GM12875 (cell line): ENCODE data around the gene BCL2L1.
"Not testable (repeated sequence)": the region's sequence is repeated elsewhere in the genome, so short reads cannot be mapped to it uniquely, and the experiment has no call there.

ENCODE experiments used
- H3K4me3 ChIP-seq: one replicate; pipeline ENCODE4 v1.5.1; 2011; ENCODE audit warnings: low read depth, low read length, control low read depth
- TF ChIP-seq, protein P1 (sequence below): IDR thresholded peaks from 2 replicates; pipeline ENCODE4 v1.5.1; 2011; ENCODE audit warnings: low read depth, mild to moderate bottlenecking, control low read depth, inconsistent platforms, low read length, moderate library complexity, borderline replicate concordance; ENCODE audit not compliant: insufficient read depth

BCL2L1 gene

DNA sequence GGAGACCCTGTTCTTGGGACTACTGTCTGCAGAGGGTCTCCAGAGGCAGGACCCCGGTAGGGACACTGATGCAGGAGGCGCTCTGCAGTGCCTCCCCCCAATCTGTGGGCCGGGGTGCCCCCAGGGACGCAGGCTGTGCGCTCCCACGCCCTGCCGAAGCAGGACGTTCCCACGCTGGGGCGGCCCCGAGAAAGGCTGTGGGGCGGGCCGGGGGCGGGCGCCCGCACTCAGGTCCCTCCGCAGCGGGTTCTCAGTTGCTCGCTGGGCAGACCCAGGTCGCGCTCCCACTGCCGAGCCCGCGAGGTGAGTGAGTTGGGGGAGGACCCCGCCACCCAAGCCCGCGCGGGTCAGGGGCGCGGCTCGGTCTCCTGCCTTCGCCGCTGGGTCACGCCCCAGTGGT, 85.0 kb downstream of the BCL2L1 start, which contains the start of gene COX4I2:
Gene COX4I2, plus strand, starts transcription at position 253 of the 400 bp plus-strand sequence. CDS start 1,106 bp downstream, outside the sequence.
- no peak within 1 kb of the TSS for H3K4me3 ChIP-seq
- TF ChIP-seq, protein P1, sequence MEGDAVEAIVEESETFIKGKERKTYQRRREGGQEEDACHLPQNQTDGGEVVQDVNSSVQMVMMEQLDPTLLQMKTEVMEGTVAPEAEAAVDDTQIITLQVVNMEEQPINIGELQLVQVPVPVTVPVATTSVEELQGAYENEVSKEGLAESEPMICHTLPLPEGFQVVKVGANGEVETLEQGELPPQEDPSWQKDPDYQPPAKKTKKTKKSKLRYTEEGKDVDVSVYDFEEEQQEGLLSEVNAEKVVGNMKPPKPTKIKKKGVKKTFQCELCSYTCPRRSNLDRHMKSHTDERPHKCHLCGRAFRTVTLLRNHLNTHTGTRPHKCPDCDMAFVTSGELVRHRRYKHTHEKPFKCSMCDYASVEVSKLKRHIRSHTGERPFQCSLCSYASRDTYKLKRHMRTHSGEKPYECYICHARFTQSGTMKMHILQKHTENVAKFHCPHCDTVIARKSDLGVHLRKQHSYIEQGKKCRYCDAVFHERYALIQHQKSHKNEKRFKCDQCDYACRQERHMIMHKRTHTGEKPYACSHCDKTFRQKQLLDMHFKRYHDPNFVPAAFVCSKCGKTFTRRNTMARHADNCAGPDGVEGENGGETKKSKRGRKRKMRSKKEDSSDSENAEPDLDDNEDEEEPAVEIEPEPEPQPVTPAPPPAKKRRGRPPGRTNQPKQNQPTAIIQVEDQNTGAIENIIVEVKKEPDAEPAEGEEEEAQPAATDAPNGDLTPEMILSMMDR = no peak

DNA sequence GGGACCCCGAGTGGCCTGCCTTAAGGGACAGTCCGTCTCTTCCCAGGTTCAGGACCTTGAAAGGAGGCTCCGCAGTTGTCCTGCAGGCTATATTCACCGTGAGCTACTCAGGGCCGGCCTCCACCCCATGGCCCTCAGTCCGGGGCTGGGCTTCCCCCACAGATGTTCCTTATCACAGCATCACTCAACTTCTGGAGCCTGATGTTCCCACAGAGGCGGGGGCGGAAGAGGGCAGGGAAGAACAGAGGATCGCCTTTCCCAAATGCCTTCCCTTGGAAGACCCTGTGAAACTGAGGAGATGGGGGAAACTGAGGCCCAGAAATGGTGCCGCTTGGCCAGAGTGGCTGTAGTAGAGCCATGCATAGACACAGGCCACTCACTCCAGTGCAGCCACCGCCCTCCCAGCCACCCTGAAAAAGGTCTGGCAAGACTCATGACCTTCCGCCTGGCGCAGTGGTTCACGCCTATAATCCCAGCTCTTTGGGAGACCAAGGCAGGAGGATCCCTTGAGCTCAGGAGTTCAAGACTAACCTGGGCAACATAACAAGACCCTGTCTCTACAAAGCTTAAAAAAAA, 89.2 kb downstream of the BCL2L1 start:
- TF ChIP-seq, protein P1 = no peak
- no peak overlapping the region for H3K4me3 ChIP-seq

DNA sequence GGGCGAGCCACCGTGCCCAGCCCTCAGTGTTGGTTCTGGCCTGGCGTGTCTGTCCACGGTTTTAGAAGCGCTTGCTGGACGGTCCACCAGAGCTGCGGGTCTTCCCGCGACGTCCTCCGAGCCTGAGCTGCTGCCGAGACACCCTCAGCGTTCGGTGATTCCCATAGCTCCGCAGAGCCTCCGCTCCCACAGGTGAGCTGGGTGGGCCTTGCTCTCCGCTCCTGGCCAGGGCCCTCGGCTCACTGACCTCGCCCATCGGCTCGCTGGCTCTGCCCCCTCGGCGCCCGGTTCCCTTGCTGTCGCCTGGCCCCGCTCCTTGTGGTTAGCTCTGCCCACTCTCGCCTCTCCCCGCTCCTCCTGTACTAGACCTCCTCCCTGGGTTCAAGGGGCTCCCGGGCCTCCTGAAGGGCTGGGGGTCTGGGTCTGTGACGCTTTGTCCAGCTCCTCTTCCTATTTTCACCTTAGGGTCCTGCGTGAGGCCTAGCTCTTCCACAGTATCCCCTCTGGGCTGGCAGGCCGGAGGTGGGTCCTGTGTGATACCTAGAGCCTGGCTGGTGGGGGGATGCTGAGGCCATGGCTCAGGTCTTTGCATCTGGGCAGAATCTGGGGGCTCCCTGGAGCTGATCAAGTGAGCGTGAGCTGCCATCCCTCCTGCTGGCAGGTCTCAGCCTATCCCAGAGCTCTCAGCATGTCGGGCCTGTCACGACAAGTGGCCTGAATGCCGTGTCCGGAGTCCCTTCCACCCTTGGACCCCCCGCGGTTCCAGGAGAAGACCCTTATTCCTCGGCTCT, 89.9 kb downstream of the BCL2L1 start:
- no peak overlapping the region for H3K4me3 ChIP-seq
- TF ChIP-seq, protein P1 = no peak

DNA sequence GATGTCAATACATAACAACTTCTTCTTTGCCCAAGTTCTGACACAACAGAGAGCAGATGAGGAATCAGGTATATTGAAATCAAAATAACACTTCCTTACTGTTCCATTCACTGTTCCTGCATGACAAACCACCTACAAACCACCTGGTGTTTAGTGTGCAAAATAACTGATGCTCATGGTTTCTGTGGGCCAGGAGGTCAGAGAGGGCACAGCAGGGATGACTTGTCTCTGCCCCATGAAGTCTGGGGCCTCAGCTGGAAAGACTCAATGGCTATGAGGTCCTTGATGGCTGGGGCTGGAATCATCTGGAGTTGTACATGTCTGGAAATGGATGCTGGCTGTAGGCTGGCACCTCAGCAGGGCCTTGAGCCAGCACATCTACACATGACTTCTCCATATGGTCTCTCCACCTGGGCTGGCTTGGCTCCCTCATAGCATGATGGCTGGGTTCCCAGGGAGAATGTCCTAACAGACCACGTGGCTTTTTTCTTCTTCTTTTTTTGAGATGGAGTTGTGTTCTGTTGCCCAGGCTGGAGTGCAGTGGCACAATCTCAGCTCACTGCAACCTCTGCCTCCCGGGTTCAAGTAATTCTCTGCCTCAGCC, 92.4 kb downstream of the BCL2L1 start:
- TF ChIP-seq, protein P1 = no peak
- H3K4me3 ChIP-seq = no peak overlapping the region

DNA sequence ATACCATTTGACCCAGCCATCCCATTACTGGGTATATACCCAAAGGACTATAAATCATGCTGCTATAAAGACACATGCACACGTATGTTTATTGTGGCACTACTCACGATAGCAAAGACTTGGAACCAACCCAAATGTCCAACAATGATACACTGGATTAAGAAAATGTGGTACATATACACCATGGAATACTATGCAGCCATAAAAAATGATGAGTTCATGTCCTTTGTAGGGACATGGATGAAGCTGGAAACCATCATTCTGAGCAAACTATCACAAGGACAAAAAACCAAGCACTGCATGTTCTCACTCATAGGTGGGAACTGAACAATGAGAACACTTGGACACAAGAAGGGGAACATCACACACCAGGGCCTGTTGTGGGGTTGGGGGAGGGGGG, 94.6 kb downstream of the BCL2L1 start:
- not testable (repeated sequence) for H3K4me3 ChIP-seq

DNA sequence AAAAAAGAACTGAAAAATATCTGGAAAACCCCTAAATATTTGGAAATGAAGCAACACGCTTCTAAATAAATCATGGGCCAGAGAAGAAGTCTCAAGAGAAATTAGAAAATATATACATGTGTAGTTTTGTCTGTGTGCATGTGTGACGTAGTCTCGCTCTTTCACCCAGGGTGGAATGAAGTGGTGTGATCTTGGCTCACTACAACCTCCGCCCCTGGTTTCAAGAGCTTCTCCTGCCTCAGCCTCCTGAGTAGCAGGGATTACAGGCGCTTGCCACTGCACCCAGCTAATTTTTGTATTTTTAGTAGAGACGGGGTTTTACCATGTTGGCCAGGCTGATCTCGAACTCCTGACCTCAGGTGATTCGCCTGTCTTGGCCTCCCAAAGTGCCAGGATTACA, 96.1 kb downstream of the BCL2L1 start:
- H3K4me3 ChIP-seq = not testable (repeated sequence)

DNA sequence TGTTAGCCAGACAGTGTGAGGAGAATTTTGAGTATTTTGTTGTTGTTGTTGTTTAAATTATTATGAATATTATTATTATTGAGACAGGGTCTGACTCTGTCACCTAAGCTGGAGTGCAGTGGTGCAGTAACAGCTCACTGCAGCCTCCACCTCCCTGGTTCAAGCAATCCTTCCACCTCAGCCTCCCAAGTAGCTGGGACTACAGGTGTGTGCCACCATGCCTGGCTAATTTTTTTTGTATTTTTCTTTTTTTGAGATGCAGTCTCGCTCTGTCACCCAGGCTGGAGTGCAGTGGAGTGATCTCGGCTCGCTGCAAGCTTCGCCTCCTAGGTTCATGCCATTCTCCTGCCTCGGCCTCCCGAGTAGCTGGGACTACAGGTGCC, 99.6 kb downstream of the BCL2L1 start:
- not testable (repeated sequence) for H3K4me3 ChIP-seq

DNA sequence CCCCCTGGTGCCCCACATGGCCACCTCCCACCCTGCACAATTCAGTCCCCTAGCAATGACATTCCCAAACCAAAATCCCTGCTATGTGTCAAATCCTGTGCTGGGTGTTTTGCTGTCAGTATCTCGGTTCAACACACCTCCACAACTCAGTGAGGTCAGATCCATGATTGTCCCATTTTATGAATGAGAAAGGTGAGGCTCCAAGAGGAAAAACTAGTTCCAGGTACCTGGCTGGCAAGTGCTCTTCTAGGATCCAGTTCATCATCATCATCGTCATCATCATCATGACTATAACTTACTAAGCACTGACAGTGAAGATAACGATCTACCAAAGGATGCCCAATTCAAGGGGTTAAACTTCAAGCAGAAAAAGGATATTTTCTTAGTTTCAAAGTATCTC, 102.4 kb downstream of the BCL2L1 start:
- H3K4me3 ChIP-seq = no peak overlapping the region
- TF ChIP-seq, protein P1 = no peak
